KMS-11 (cell line): ENCODE measurements around the gene ITPKA.
A peak's percentile ranks its signal among the peaks of the same experiment; 100 is the strongest.

Experiments used
- H2AFZ ChIP-seq: fragments of 200-600 bp; sonication (generic); 2 replicates; pipeline ENCODE4 v1.6.1; 2016; ENCODE audit warnings: antibody characterized with exemption, mixed run types, low read depth
- H3K27ac ChIP-seq: fragments of 200-600 bp; sonication (generic); 2 replicates; pipeline ENCODE4 v1.6.1; 2016; ENCODE audit warnings: mild to moderate bottlenecking, mixed run types
- H3K27me3 ChIP-seq: fragments of 200-600 bp; sonication (generic); 2 replicates; pipeline ENCODE4 v1.6.1; 2017; ENCODE audit warnings: mild to moderate bottlenecking, low read depth, mixed run types, moderate library complexity; ENCODE audit not compliant: insufficient read depth
- H3K36me3 ChIP-seq: fragments of 200-600 bp; sonication (generic); 2 replicates; pipeline ENCODE4 v1.6.1; 2017; ENCODE audit warnings: mild to moderate bottlenecking, mixed run types; ENCODE audit not compliant: insufficient read depth
- H3K4me1 ChIP-seq: fragments of 200-600 bp; sonication (generic); 2 replicates; pipeline ENCODE4 v1.6.1; 2016; ENCODE audit warnings: mild to moderate bottlenecking, low read depth, mixed run types; ENCODE audit not compliant: poor library complexity, severe bottlenecking
- H3K4me2 ChIP-seq: fragments of 200-600 bp; sonication (generic); 2 replicates; pipeline ENCODE4 v1.7.0; 2016; ENCODE audit warnings: mild to moderate bottlenecking, mixed run types
- H3K4me3 ChIP-seq: fragments of 200-600 bp; sonication (generic); IDR thresholded peaks from 2 replicates; pipeline ENCODE4 v1.6.1; 2017; ENCODE audit warnings: low read depth, low read length, mixed read lengths; ENCODE audit not compliant: insufficient read depth
- H3K79me2 ChIP-seq: fragments of 200-600 bp; sonication (generic); 2 replicates; pipeline ENCODE4 v1.6.1; 2016; ENCODE audit warnings: low read depth, mixed run types; ENCODE audit not compliant: insufficient read depth
- H3K9ac ChIP-seq: fragments of 200-600 bp; sonication (generic); 2 replicates; pipeline ENCODE4 v1.6.1; 2016; ENCODE audit warnings: mild to moderate bottlenecking, mixed run types
- H4K20me1 ChIP-seq: fragments of 200-600 bp; sonication (generic); 2 replicates; pipeline ENCODE4 v1.6.1; 2016; ENCODE audit warnings: mild to moderate bottlenecking, mixed run types; ENCODE audit not compliant: insufficient read depth
- CTCF ChIP-seq: fragments of 200-600 bp; sonication (generic); conservative IDR thresholded peaks from 2 replicates; pipeline ENCODE4 v1.6.1; 2017; ENCODE audit warnings: low read depth, mild to moderate bottlenecking, antibody characterized with exemption, low read length, moderate library complexity, mixed read lengths

ITPKA gene

GRCh38 chr15:41492597-41493204 lies 973 bp upstream of the ITPKA start:
- H4K20me1 ChIP-seq = no peaks in the 10 kb centered on the region
- no peaks in the 10 kb centered on the region for H3K79me2 ChIP-seq
- peak overlapping the region; percentile 72 for H3K27ac ChIP-seq
- no peaks in the 10 kb centered on the region for H3K36me3 ChIP-seq
- peak overlapping the region; percentile 74 for H2AFZ ChIP-seq
- TF ChIP-seq CTCF = no peak
- peaks cover 24% of the 10 kb centered on the region for H3K4me1 ChIP-seq
- no peaks in the 10 kb centered on the region for H3K27me3 ChIP-seq
- H3K4me2 ChIP-seq = peak overlapping the region; percentile 56
- no peak overlapping the region for H3K4me3 ChIP-seq
- peak overlapping the region; percentile 65; the same call in 1 of the 2 replicates for H3K9ac ChIP-seq

GRCh38 chr15:41493902-41494189 lies 172 bp downstream of the ITPKA start:
- Histone ChIP-seq H3K9ac (no peak overlapping the region), H2AFZ (peak overlapping the region; percentile 81), H3K27ac (no peak overlapping the region)

GRCh38 chr15:41494190-41494921 lies 682 bp downstream of the ITPKA start:
- Histone ChIP-seq H3K27me3 (no peaks in the 10 kb centered on the region), H3K4me2 (peak overlapping the region; percentile 93), H3K4me1 (peaks cover 24% of the 10 kb centered on the region), H3K9ac (no peak overlapping the region), H3K36me3 (no peaks in the 10 kb centered on the region), H2AFZ (peak overlapping the region; percentile 81), H4K20me1 (no peaks in the 10 kb centered on the region), H3K27ac (no peak overlapping the region), H3K79me2 (no peaks in the 10 kb centered on the region), H3K4me3 (no peak overlapping the region)
- no peak for TF ChIP-seq CTCF

More at GRCh38 chr15:41493902-41494189, 172 bp downstream of the ITPKA start:
- H3K4me2 ChIP-seq = peak overlapping the region; percentile 93
- H3K4me1 ChIP-seq = peaks cover 24% of the 10 kb centered on the region
- H3K36me3 ChIP-seq = no peaks in the 10 kb centered on the region
- no peak overlapping the region for H3K4me3 ChIP-seq
- H3K27me3 ChIP-seq = no peaks in the 10 kb centered on the region
- H4K20me1 ChIP-seq = no peaks in the 10 kb centered on the region
- TF ChIP-seq CTCF = no peak
- H3K79me2 ChIP-seq = no peaks in the 10 kb centered on the region

- no peak overlapping the region for H2AFZ ChIP-seq
- H3K79me2 ChIP-seq = no peaks in the 10 kb centered on the region
- H3K4me1 ChIP-seq = peaks cover 22% of the 10 kb centered on the region
- no peak overlapping the region for H3K27ac ChIP-seq
- H4K20me1 ChIP-seq = no peaks in the 10 kb centered on the region
- no peak for TF ChIP-seq CTCF
- H3K4me2 ChIP-seq = no peak overlapping the region; the same call in 1 of the 2 replicates
- H3K4me3 ChIP-seq = no peak overlapping the region
- no peaks in the 10 kb centered on the region for H3K27me3 ChIP-seq
- no peak overlapping the region for H3K9ac ChIP-seq
- H3K36me3 ChIP-seq = no peaks in the 10 kb centered on the region
Observed at GRCh38 chr15:41494922-41495735, 1.5 kb downstream of the ITPKA start.
